ENCODE data around the gene RWDD3.

Gene RWDD3

GRCh38 chr1:95286479-95286878, 52.5 kb downstream of the RWDD3 start:
- DNase-seq, result peak; percentile 45

- DNase-seq, result no peak
Measured at GRCh38 chr1:95287081-95287480, 53.1 kb downstream of the RWDD3 start.

GRCh38 chr1:95287825-95288224, 53.8 kb downstream of the RWDD3 start:
- no peak for DNase-seq

Measured in NCI-H1092 (cell line).